K562 (cell line): Measurements from ENCODE around the gene EMD. TPM values are rescaled to one million over a fixed set of nuclear protein-coding genes. Genes with fewer than 3 reads are reported as not detected.

Source experiments
- CBFA2T3 ChIP-seq: fragments of 450-650 bp; IDR thresholded peaks from 2 replicates; pipeline ENCODE4 v1.6.1; 2017
- CBX1 ChIP-seq: sonication (generic); IDR thresholded peaks from 2 replicates; pipeline ENCODE4 v1.6.1; 2016; ENCODE audit warnings: antibody characterized with exemption, low read depth, mild to moderate bottlenecking
- CREM ChIP-seq: IDR thresholded peaks from 2 replicates; pipeline ENCODE4 v1.6.1; 2014; ENCODE audit warnings: antibody characterized with exemption, low read depth
- CTBP1 ChIP-seq: fragments of 450-650 bp; IDR thresholded peaks from 2 replicates; pipeline ENCODE4 v1.6.1; 2016; ENCODE audit warnings: borderline replicate concordance
- CXXC5 ChIP-seq: fragments of 250-450 bp; sonication (Bioruptor Pico); IDR thresholded peaks from 2 replicates; pipeline ENCODE4 v1.8.0; 2022; ENCODE audit warnings: inconsistent platforms, mild to moderate bottlenecking, moderate library complexity
- ETV1 ChIP-seq: fragments of 450-650 bp; conservative IDR thresholded peaks from 2 replicates; pipeline ENCODE4 v1.6.1; 2016; ENCODE audit warnings: missing genetic modification characterization, control low read depth, low read depth, missing compliant biosample characterization
- FIP1L1 ChIP-seq: fragments of 200-400 bp; formaldehyde crosslinking; IDR thresholded peaks from 2 replicates; pipeline ENCODE4 v1.6.1; 2018; ENCODE audit warnings: mild to moderate bottlenecking, low read depth, low read length; ENCODE audit not compliant: poor library complexity, severe bottlenecking
- FOXJ2 ChIP-seq: fragments of 200-800 bp; sonication (Bioruptor generic); IDR thresholded peaks from 2 replicates; pipeline ENCODE4 v1.6.1; 2016; ENCODE audit warnings: missing genetic modification characterization, missing compliant biosample characterization
- FOXJ3 ChIP-seq: sonication (generic); formaldehyde crosslinking; IDR thresholded peaks from 2 replicates; pipeline ENCODE4 v1.4.0; 2020; ENCODE audit warnings: mild to moderate bottlenecking, missing genetic modification reagents
- FOXK2 ChIP-seq, 2 experiments: fragments of 450-650 bp; IDR thresholded peaks in 1 of 2; conservative IDR thresholded peaks in 1 of 2; 2 replicates each; pipeline ENCODE4 v1.6.1; 2016; ENCODE audit warnings: low read depth in 2 of 2, mild to moderate bottlenecking in 1 of 2
- GTF2E2 ChIP-seq: fragments of 200-800 bp; sonication (Bioruptor generic); IDR thresholded peaks from 2 replicates; pipeline ENCODE4 v1.6.1; 2016; ENCODE audit warnings: missing genetic modification characterization, missing compliant biosample characterization
- MAZ ChIP-seq, 2 experiments: fragments of 450-650 bp in 1 of 2; sonication (generic) in 1 of 2; formaldehyde crosslinking; IDR thresholded peaks in 1 of 2; conservative IDR thresholded peaks in 1 of 2; 2 replicates each; pipeline versions ENCODE4 v1.4.0 to v1.5.0; 2020; ENCODE audit warnings: mild to moderate bottlenecking in 1 of 2, missing genetic modification reagents in 1 of 2
- MECOM ChIP-seq: fragments of 250-450 bp; sonication (Bioruptor Pico); IDR thresholded peaks from 2 replicates; pipeline ENCODE4 v1.8.0; 2022; ENCODE audit warnings: inconsistent platforms
- MTA2 ChIP-seq: fragments of 450-650 bp; IDR thresholded peaks from 2 replicates; pipeline ENCODE4 v1.6.1; 2016; ENCODE audit warnings: low read depth
- NFATC3 ChIP-seq: fragments of 450-650 bp; IDR thresholded peaks from 2 replicates; pipeline ENCODE4 v1.6.1; 2017; ENCODE audit warnings: mild to moderate bottlenecking
- PHF8 ChIP-seq: fragments of 200-600 bp; sonication (generic); IDR thresholded peaks from 2 replicates; pipeline ENCODE4 v1.6.1; 2012; ENCODE audit warnings: mixed run types, mild to moderate bottlenecking, inconsistent platforms, low read length, moderate library complexity, borderline replicate concordance
- TOE1 ChIP-seq, 2 experiments: fragments of 450-650 bp in 1 of 2; sonication (generic) in 1 of 2; formaldehyde crosslinking in 1 of 2; IDR thresholded peaks; 2 replicates each; pipeline versions ENCODE4 v1.7.1 to v1.8.0; 2016 to 2022; ENCODE audit warnings: borderline replicate concordance in 2 of 2, mild to moderate bottlenecking in 2 of 2, antibody characterized with exemption in 1 of 2, inconsistent platforms in 1 of 2, low read depth in 1 of 2, missing genetic modification reagents in 1 of 2, moderate library complexity in 1 of 2
- ZC3H4 ChIP-seq: sonication (generic); formaldehyde crosslinking; IDR thresholded peaks from 2 replicates; pipeline ENCODE4 v1.9.0; 2021; ENCODE audit warnings: missing genetic modification reagents, borderline replicate concordance
- ZFP36 ChIP-seq: fragments of 150-350 bp; IDR thresholded peaks from 2 replicates; pipeline ENCODE4 v1.6.1; 2018; ENCODE audit warnings: low read length, low read depth; ENCODE audit not compliant: partially characterized antibody
- ZNF12 ChIP-seq: sonication (generic); formaldehyde crosslinking; IDR thresholded peaks from 2 replicates; pipeline ENCODE4 v1.4.0; 2020; ENCODE audit warnings: mild to moderate bottlenecking, missing genetic modification reagents
- ZNF324 ChIP-seq: fragments of 250-450 bp; sonication (Bioruptor Pico); IDR thresholded peaks from 2 replicates; pipeline ENCODE4 v1.4.0; 2020; ENCODE audit warnings: mild to moderate bottlenecking
- ZNF644 ChIP-seq: fragments of 200-800 bp; sonication (Bioruptor generic); IDR thresholded peaks from 2 replicates; pipeline ENCODE4 v1.6.1; 2016; ENCODE audit warnings: low read depth, missing genetic modification characterization, missing compliant biosample characterization
- polyA plus RNA-seq, 8 experiments: library from polyadenylated mRNA; depleted of rRNA in 4 of 8; stranded (reverse) in 5 of 8; unstranded in 3 of 8; fragments of >200 nt; fragmentation: Nextera tagmentation in 2 of 8; fragmentation: Illumina TruSeq in 1 of 8; extraction: Ambion mirVana in 2 of 8; extraction: Trizol in 1 of 8; gene quantifications; 2 replicates each; pipeline versions ENCODE4 v1.2.1 to v1.2.3, GENCODE V29; 2011 to 2014; ENCODE audit warnings: inconsistent platforms in 1 of 8, missing spikeins in 1 of 8
- total RNA-seq, 7 experiments: library from RNA; depleted of rRNA in 6 of 7; stranded (reverse); fragments of >200 nt in 6 of 7; fragmentation: Illumina TruSeq in 2 of 7; extraction: Trizol in 2 of 7; gene quantifications; 2 replicates each; pipeline versions ENCODE4 v1.2.1 to v1.2.3, GENCODE V29; 2011 to 2021; ENCODE audit warnings: low replicate concordance in 1 of 7
- TF ChIP-seq, protein P1 (sequence below), 2 experiments: fragments of 450-650 bp in 1 of 2; sonication (generic) in 1 of 2; formaldehyde crosslinking; conservative IDR thresholded peaks; 2 replicates each; pipeline versions ENCODE4 v1.4.0 to v1.8.1; 2020 to 2022; ENCODE audit warnings: mild to moderate bottlenecking in 1 of 2, missing genetic modification reagents in 1 of 2
- TF ChIP-seq, protein P2 (sequence below): fragments of 450-650 bp; IDR thresholded peaks from 2 replicates; pipeline ENCODE4 v1.6.1; 2016; ENCODE audit warnings: borderline replicate concordance

Gene EMD
- total and polyA plus RNA-seq, 9 of the 15 experiments (the other 6 are each of a cell fraction or from before 2014, with no cell fraction given) = 2.3 to 206 (median 61.9) TPM

DNA sequence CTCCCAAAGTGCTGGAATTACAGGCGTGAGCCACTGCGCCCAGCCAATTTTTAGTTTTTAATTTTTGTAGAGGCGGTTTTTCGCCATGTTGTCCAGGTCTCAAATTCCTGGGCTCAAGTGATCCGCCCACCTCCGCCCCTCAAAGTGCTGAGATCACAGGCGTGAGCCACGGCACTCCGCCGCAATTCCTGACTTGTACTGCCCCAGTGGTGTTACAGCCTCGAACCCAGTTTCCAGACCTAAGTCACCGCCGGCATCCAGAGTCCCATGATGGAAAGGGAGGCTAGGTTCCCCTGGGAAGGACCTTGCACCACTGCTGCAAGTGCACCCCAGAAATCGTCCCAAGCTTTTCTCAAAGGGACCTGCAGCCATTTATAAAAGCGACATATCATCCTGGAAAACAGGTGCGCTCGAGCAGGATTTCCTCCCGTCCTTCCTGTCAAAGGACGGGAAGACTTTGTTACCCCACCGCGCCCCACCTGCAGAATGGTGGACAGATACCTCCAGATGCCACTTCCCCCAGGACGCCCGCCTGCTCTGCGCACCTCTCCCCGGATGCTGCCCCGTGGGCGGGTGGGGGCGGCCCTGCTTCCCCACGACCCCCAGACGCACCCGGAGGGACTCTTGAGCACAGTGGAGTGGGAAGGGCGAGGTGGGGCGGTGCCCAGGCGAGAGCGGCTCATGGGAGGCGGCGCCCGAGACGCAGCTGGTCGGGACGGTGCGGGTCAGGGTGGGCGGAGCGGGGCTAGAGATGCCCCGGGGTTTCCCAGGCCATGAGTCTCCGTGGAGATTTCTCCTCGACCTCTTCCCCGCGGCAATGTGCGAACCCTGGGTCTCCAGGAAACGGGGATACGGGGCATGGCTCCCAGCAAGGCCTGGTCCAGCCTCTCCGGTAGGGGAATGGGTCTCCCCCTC is 18.1 kb downstream of the EMD start (continued):
- TF ChIP-seq MTA2 (no peak; the same call in 1 of the 2 replicates), CXXC5 (CRISPR knock-in tag) (peak; percentile 42), MAZ (CRISPR knock-in tag; conservative IDR thresholded peaks at IDR 0.05 in 1 of 2, IDR thresholded peaks at IDR 0.05 in 1 of 2) (peak in 1 of 2 experiments; percentile 49; a peak in 2 of 4 replicates), ETV1 (peak; percentile 42; the same call in 1 of the 2 replicates), CBX1 (no peak), MECOM (CRISPR knock-in tag) (no peak), PHF8 (peak; percentile 39; the same call in 1 of the 2 replicates), FOXK2 (conservative IDR thresholded peaks at IDR 0.05 in 1 of 2, IDR thresholded peaks at IDR 0.05 in 1 of 2; ENCODE audit: low read depth in 2 of 2) (peak in 1 of 2 experiments; percentile 34; a peak in 1 of 4 replicates), CREM (peak; percentile 9; the same call in 1 of the 2 replicates), ZNF644 (tag) (no peak), NFATC3 (no peak), ZC3H4 (CRISPR knock-in tag) (peak; percentile 55; the same call in 1 of the 2 replicates), CBFA2T3 (0 out of 2 replicates have a peak, but pooled peaks have one; percentile 2), TOE1 (IDR thresholded peaks at IDR 0.05; ENCODE audit: borderline replicate concordance) (no peak), TOE1 (CRISPR knock-in tag; IDR thresholded peaks at IDR 0.05; ENCODE audit: borderline replicate concordance, low read depth) (0 out of 2 replicates have a peak, but pooled peaks have one; percentile 35), FIP1L1 (peak; percentile 61), FOXJ3 (no peak), ZNF12 (CRISPR knock-in tag) (peak; percentile 88), ZNF324 (no peak), FOXJ2 (tag) (no peak), CTBP1 (peak; percentile 14; the same call in 1 of the 2 replicates), ZFP36 (peak; percentile 90), GTF2E2 (no peak; the same call in 1 of the 2 replicates)
- TF ChIP-seq, protein P1, sequence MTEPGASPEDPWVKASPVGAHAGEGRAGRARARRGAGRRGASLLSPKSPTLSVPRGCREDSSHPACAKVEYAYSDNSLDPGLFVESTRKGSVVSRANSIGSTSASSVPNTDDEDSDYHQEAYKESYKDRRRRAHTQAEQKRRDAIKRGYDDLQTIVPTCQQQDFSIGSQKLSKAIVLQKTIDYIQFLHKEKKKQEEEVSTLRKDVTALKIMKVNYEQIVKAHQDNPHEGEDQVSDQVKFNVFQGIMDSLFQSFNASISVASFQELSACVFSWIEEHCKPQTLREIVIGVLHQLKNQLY (CRISPR knock-in tag; conservative IDR thresholded peaks at IDR 0.05) = no peak
- TF ChIP-seq, protein P2, sequence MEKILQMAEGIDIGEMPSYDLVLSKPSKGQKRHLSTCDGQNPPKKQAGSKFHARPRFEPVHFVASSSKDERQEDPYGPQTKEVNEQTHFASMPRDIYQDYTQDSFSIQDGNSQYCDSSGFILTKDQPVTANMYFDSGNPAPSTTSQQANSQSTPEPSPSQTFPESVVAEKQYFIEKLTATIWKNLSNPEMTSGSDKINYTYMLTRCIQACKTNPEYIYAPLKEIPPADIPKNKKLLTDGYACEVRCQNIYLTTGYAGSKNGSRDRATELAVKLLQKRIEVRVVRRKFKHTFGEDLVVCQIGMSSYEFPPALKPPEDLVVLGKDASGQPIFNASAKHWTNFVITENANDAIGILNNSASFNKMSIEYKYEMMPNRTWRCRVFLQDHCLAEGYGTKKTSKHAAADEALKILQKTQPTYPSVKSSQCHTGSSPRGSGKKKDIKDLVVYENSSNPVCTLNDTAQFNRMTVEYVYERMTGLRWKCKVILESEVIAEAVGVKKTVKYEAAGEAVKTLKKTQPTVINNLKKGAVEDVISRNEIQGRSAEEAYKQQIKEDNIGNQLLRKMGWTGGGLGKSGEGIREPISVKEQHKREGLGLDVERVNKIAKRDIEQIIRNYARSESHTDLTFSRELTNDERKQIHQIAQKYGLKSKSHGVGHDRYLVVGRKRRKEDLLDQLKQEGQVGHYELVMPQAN = 0 out of 2 replicates have a peak, but pooled peaks have one; percentile 9
